ENCODE data around the gene ANTXR1. TPM values are rescaled to one million over a fixed set of nuclear protein-coding genes. Genes with fewer than 3 reads are reported as not detected.

The ANTXR1 gene
- total RNA-seq, 5 donors from 2014 or later (not counting 1 experiment from before 2014, with no cell fraction given), result 0.19 to 0.79 (median 0.63) TPM; not detected in 1

DNA sequence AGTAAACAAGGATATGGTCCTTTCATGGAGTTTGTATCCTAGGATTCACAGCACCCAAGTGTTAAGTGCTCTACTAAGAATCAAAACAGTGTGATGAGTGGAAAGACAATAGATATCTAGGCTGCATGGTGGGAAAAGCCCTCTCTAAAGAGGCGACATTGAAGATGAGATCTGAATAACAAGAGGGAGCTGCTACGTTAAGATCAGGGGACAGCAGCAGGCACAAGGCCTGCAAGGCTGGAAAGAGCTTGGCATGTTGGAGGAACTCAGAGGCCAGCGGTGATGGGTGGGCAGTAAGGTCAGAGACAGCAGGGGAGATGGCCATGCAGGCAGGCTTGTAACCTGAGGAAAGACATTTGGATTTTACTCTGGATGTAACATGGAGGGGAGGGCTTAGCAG is 196.5 kb downstream of the ANTXR1 start:
- Mint-ChIP-seq H3K4me1 (no peaks in the 10 kb centered on the region), H3K36me3 (no peaks in the 10 kb centered on the region), H3K4me3 (no peak overlapping the region), H3K27ac (no peak overlapping the region), H3K27me3 (peaks cover 5% of the 10 kb centered on the region in 2 donors), H3K9me3 (no peaks in the 10 kb centered on the region)
- no peak for ATAC-seq (replicated peaks in 1 of 4)
- Histone ChIP-seq H3K27ac (ENCODE audit: low read length) (no peak overlapping the region), H3K27me3 (replicated peaks in 1 of 2; ENCODE audit: control insufficient read depth in 2 of 2, extremely low read depth in 1 of 2, insufficient read depth in 2 of 2, low read length in 1 of 2) (peaks cover 0 to 4% of the 10 kb centered on the region in 2 experiments), H3K4me1 (ENCODE audit: control insufficient read depth in 1 of 2, extremely low read depth in 1 of 2, insufficient read depth in 2 of 2, low read length in 2 of 2) (no peaks in the 10 kb centered on the region), H3K36me3 (ENCODE audit: control insufficient read depth in 2 of 2, extremely low read depth in 1 of 2, insufficient read depth in 1 of 2, low read length in 1 of 2) (no peaks in the 10 kb centered on the region), H3K4me3 (ENCODE audit: control insufficient read depth in 1 of 2, extremely low read depth in 1 of 2, low read length in 1 of 2) (no peak overlapping the region), H3K9me3 (no peaks in the 10 kb centered on the region)
- WGBS (ENCODE audit: insufficient coverage), result 84% methylated on average over 3 of the region's 3 CpGs
- no peak for DNase-seq
- ChIA-PET POLR2A (no interaction called here), CTCF (no interaction called here)

GRCh38 chr2:69210385-69210784 is 197.4 kb downstream of the ANTXR1 start:
- peaks cover 0 to 4% of the 10 kb centered on the region in 2 experiments for H3K27me3 ChIP-seq (replicated peaks in 1 of 2; ENCODE audit: control insufficient read depth in 2 of 2, extremely low read depth in 1 of 2, insufficient read depth in 2 of 2, low read length in 1 of 2)
- ATAC-seq (replicated peaks in 1 of 4), result no peak
- Mint-ChIP-seq H3K27ac (no peak overlapping the region), H3K27me3 (peaks cover 0 to 4% of the 10 kb centered on the region in 2 donors), H3K4me1 (no peaks in the 10 kb centered on the region), H3K4me3 (no peak overlapping the region), H3K9me3 (no peaks in the 10 kb centered on the region), H3K36me3 (no peaks in the 10 kb centered on the region)
- H3K4me3 ChIP-seq (ENCODE audit: control insufficient read depth in 1 of 2, extremely low read depth in 1 of 2, low read length in 1 of 2), result no peak overlapping the region
- POLR2A ChIA-PET, result no interaction called here
- DNase-seq, result no peak
- no peak overlapping the region for H3K27ac ChIP-seq (ENCODE audit: low read length)
- WGBS (ENCODE audit: insufficient coverage), result 92% methylated on average over 4 of the region's 6 CpGs
- CTCF ChIA-PET, result no interaction called here
- no peaks in the 10 kb centered on the region for H3K36me3 ChIP-seq (ENCODE audit: control insufficient read depth in 2 of 2, extremely low read depth in 1 of 2, insufficient read depth in 1 of 2, low read length in 1 of 2)
- H3K4me1 ChIP-seq (ENCODE audit: control insufficient read depth in 1 of 2, extremely low read depth in 1 of 2, insufficient read depth in 2 of 2, low read length in 2 of 2), result no peaks in the 10 kb centered on the region
- H3K9me3 ChIP-seq, result no peaks in the 10 kb centered on the region

DNA sequence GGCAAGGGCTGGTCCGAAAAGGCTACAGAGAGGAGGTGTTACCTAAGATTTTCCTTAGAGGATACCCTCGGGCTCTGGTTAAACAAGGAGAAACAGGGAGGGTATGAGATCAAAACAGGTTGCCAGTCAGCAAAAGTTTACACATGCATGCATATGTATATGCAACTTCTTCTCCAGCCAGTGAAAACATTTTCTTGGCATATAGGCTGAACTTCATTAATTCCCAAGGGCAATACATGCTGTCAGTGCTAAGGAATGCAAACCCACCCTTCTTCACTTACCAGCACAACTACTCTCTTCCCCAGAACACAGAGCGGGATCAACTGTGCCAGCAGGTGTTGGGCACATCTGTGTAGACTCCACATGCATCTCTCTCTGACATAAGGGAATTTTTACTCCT is 198.1 kb downstream of the ANTXR1 start:
- Histone ChIP-seq H3K27me3 (replicated peaks in 1 of 2; ENCODE audit: control insufficient read depth in 2 of 2, extremely low read depth in 1 of 2, insufficient read depth in 2 of 2, low read length in 1 of 2) (peaks cover 0 to 4% of the 10 kb centered on the region in 2 experiments), H3K9me3 (no peaks in the 10 kb centered on the region), H3K4me3 (ENCODE audit: control insufficient read depth in 1 of 2, extremely low read depth in 1 of 2, low read length in 1 of 2) (no peak overlapping the region), H3K36me3 (ENCODE audit: control insufficient read depth in 2 of 2, extremely low read depth in 1 of 2, insufficient read depth in 1 of 2, low read length in 1 of 2) (no peaks in the 10 kb centered on the region), H3K4me1 (ENCODE audit: control insufficient read depth in 1 of 2, extremely low read depth in 1 of 2, insufficient read depth in 2 of 2, low read length in 2 of 2) (no peaks in the 10 kb centered on the region), H3K27ac (ENCODE audit: low read length) (no peak overlapping the region)
- H3K27me3 Mint-ChIP-seq, result peaks cover 0 to 4% of the 10 kb centered on the region in 2 donors
- ChIA-PET CTCF (no interaction called here), POLR2A (no interaction called here)
- 92% methylated on average over 2 of the region's 3 CpGs for WGBS (ENCODE audit: insufficient coverage)
- H3K36me3 Mint-ChIP-seq, result no peaks in the 10 kb centered on the region
- no peak for ATAC-seq (replicated peaks in 1 of 4)
- no peaks in the 10 kb centered on the region for H3K9me3 Mint-ChIP-seq
- no peak overlapping the region for H3K4me3 Mint-ChIP-seq
- H3K27ac Mint-ChIP-seq, result no peak overlapping the region
- no peak for DNase-seq
- H3K4me1 Mint-ChIP-seq, result no peaks in the 10 kb centered on the region

DNA sequence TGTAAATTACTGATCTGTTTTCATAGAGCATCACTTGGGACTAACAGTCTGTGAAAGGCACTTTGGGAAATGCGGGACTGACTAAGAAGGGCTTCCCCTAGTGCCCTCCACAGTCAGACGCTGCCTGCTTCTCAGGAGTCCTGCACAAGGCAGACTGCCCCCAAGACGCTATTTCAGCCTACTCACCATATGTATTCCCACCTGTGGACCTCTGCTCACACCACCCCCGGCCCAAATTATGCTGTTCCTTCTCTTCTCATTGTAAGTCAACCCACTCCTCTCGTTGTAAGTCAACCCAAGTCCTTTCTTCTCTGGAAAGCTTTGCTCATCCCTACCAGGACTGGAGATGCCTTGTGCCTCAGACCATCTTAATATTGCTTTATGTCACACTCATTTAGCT is 198.7 kb downstream of the ANTXR1 start:
- Histone ChIP-seq H3K4me1 (ENCODE audit: control insufficient read depth in 1 of 2, extremely low read depth in 1 of 2, insufficient read depth in 2 of 2, low read length in 2 of 2) (no peaks in the 10 kb centered on the region), H3K27me3 (replicated peaks in 1 of 2; ENCODE audit: control insufficient read depth in 2 of 2, extremely low read depth in 1 of 2, insufficient read depth in 2 of 2, low read length in 1 of 2) (peaks cover 0 to 4% of the 10 kb centered on the region in 2 experiments), H3K9me3 (no peaks in the 10 kb centered on the region), H3K27ac (ENCODE audit: low read length) (no peak overlapping the region), H3K4me3 (ENCODE audit: control insufficient read depth in 1 of 2, extremely low read depth in 1 of 2, low read length in 1 of 2) (no peak overlapping the region), H3K36me3 (ENCODE audit: control insufficient read depth in 2 of 2, extremely low read depth in 1 of 2, insufficient read depth in 1 of 2, low read length in 1 of 2) (no peaks in the 10 kb centered on the region)
- H3K36me3 Mint-ChIP-seq, result no peaks in the 10 kb centered on the region
- ATAC-seq (replicated peaks in 1 of 4) (no peak), DNase-seq (no peak)
- H3K27ac Mint-ChIP-seq, result no peak overlapping the region
- no peak overlapping the region for H3K4me3 Mint-ChIP-seq
- WGBS (ENCODE audit: insufficient coverage), result 66% methylated on average over 5 of the region's 5 CpGs
- ChIA-PET POLR2A (no interaction called here), CTCF (no interaction called here)
- H3K4me1 Mint-ChIP-seq, result no peaks in the 10 kb centered on the region
- H3K9me3 Mint-ChIP-seq, result no peaks in the 10 kb centered on the region
- H3K27me3 Mint-ChIP-seq, result peaks cover 0 to 4% of the 10 kb centered on the region in 2 donors

DNA sequence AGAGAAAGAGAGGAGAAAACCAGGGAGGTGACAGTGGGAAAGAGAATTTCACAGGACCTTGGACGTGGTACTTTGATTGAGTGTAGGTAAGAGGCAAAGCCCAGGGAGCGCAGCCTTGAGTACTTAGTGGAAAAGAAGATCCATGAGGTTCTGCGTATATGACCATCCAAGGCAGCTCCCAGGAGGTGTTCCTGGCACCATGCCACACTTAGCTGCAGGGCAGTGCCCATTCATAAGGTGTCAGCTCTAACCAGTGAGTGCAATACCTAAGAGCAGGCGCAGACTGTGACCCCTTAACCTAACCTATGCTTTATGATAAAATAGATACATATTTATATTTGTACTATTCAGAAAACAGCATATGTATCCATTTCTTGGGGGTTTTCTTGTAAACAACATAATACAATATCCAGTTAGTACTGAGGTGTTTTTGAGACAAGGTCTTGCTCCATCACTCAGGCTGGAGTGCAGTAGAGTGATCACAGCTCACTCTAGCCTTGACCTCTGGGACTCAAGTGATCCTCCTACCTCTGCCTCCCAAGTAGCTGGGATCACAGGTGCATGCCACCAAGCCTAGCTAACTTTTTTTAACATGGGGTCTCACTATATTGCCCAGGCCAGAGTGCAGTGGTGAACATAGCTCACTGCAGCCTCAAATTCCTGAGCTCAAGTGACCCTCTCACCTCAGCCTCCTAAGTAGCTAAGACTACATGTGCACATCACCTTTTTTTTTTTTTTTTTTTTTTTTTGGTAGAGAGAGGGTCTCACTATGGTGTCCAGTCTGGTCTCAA is 199.5 kb downstream of the ANTXR1 start:
- H3K36me3 ChIP-seq (ENCODE audit: control insufficient read depth in 2 of 2, extremely low read depth in 1 of 2, insufficient read depth in 1 of 2, low read length in 1 of 2), result no peaks in the 10 kb centered on the region
- POLR2A ChIA-PET, result no interaction called here
- H3K27ac ChIP-seq (ENCODE audit: low read length), result no peak overlapping the region
- no peaks in the 10 kb centered on the region for H3K36me3 Mint-ChIP-seq
- 76% methylated on average over 3 of the region's 4 CpGs for WGBS (ENCODE audit: insufficient coverage)
- H3K27me3 Mint-ChIP-seq, result peaks cover 0 to 7% of the 10 kb centered on the region in 2 donors
- H3K27ac Mint-ChIP-seq, result no peak overlapping the region
- ATAC-seq (replicated peaks in 1 of 4), result no peak
- no peaks in the 10 kb centered on the region for H3K9me3 ChIP-seq
- CTCF ChIA-PET, result interaction anchor here in 1 of 2 donors (0.6 kb wide), 1 partner anchor 29 kb away, joined by 3 read pairs; no protein-coding TSS in a partner anchor
- H3K9me3 Mint-ChIP-seq, result no peaks in the 10 kb centered on the region
- peaks cover 0 to 4% of the 10 kb centered on the region in 2 experiments for H3K27me3 ChIP-seq (replicated peaks in 1 of 2; ENCODE audit: control insufficient read depth in 2 of 2, extremely low read depth in 1 of 2, insufficient read depth in 2 of 2, low read length in 1 of 2)
- H3K4me1 Mint-ChIP-seq, result no peaks in the 10 kb centered on the region
- no peaks in the 10 kb centered on the region for H3K4me1 ChIP-seq (ENCODE audit: control insufficient read depth in 1 of 2, extremely low read depth in 1 of 2, insufficient read depth in 2 of 2, low read length in 2 of 2)
- no peak overlapping the region for H3K4me3 ChIP-seq (ENCODE audit: control insufficient read depth in 1 of 2, extremely low read depth in 1 of 2, low read length in 1 of 2)
- no peak overlapping the region for H3K4me3 Mint-ChIP-seq
- DNase-seq, result no peak

DNA sequence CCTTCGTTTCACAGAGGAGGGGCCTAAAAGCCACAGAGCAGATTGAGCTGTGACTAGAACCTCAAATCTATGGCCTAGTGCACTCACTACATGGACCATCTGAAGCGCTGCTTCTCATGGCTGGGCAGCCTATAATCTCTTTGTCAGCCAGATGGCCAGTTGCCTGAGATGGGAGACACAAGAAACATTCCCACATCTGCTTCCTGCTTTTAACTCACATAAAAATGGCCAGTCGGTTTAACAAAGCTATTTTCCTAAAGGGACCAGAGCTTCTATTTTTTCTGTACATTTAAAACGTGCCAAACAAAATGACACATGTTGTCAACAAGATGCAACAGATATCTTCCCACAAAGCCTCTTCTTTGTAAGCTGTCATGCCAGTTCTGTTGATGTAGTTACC is 200.2 kb downstream of the ANTXR1 start:
- DNase-seq, result no peak
- POLR2A ChIA-PET, result no interaction called here
- no peak overlapping the region for H3K27ac ChIP-seq (ENCODE audit: low read length)
- H3K4me3 ChIP-seq (ENCODE audit: control insufficient read depth in 1 of 2, extremely low read depth in 1 of 2, low read length in 1 of 2), result no peak overlapping the region
- Mint-ChIP-seq H3K9me3 (no peaks in the 10 kb centered on the region), H3K27ac (no peak overlapping the region), H3K27me3 (peaks cover 0 to 7% of the 10 kb centered on the region in 2 donors), H3K4me3 (no peak overlapping the region), H3K36me3 (no peaks in the 10 kb centered on the region), H3K4me1 (no peaks in the 10 kb centered on the region)
- CTCF ChIA-PET, result interaction anchor here in 1 of 2 donors (0.6 kb wide), 1 partner anchor 28 kb away, joined by 3 read pairs; no protein-coding TSS in a partner anchor
- WGBS (ENCODE audit: insufficient coverage), result 67% methylated on average over 3 of the region's 4 CpGs
- H3K9me3 ChIP-seq, result no peaks in the 10 kb centered on the region
- H3K4me1 ChIP-seq (ENCODE audit: control insufficient read depth in 1 of 2, extremely low read depth in 1 of 2, insufficient read depth in 2 of 2, low read length in 2 of 2), result no peaks in the 10 kb centered on the region
- ATAC-seq (replicated peaks in 1 of 4), result no peak
- H3K36me3 ChIP-seq (ENCODE audit: control insufficient read depth in 2 of 2, extremely low read depth in 1 of 2, insufficient read depth in 1 of 2, low read length in 1 of 2), result no peaks in the 10 kb centered on the region
- peaks cover 0 to 4% of the 10 kb centered on the region in 2 experiments for H3K27me3 ChIP-seq (replicated peaks in 1 of 2; ENCODE audit: control insufficient read depth in 2 of 2, extremely low read depth in 1 of 2, insufficient read depth in 2 of 2, low read length in 1 of 2)

Data from T-cell (primary cell).